Motor neuron (in vitro differentiated cells): ENCODE results near the gene RMRP. TPM values are rescaled to one million over a fixed set of nuclear protein-coding genes. Genes with fewer than 3 reads are reported as not detected.
"Not testable (repeated sequence)": the region's sequence is repeated elsewhere in the genome, so short reads cannot be mapped to it uniquely, and the experiment has no call there.

Experiments used
- ATAC-seq, 8 experiments: fragments of 200-7000 bp; cut with Tn5 transposase; replicated peaks in 6 of 8; 2 replicates each; pipeline ENCODE4 v1.8.0; 2021; ENCODE audit warnings: mild to moderate bottlenecking in 8 of 8, moderate library complexity in 8 of 8
- H3K27ac ChIP-seq, 2 donors: fragments of 250-450 bp; sonication (Bioruptor Pico); 2 replicates each; pipeline ENCODE4 v1.9.0; 2021; ENCODE audit warnings: antibody characterized with exemption in 2 of 2, mild to moderate bottlenecking in 2 of 2, moderate library complexity in 1 of 2
- H3K4me1 ChIP-seq, 2 donors: fragments of 250-450 bp; sonication (Bioruptor Pico); replicated peaks in 1 of 2; 2 replicates each; pipeline ENCODE4 v1.6.1; 2021; ENCODE audit warnings: antibody characterized with exemption in 2 of 2, mild to moderate bottlenecking in 2 of 2, moderate library complexity in 1 of 2
- H3K4me3 ChIP-seq, 5 donors: fragments of 250-450 bp; sonication (Bioruptor Pico); 2 replicates each; pipeline ENCODE4 v1.9.0; 2021; ENCODE audit warnings: antibody characterized with exemption in 5 of 5, mild to moderate bottlenecking in 5 of 5, moderate library complexity in 4 of 5
- WGBS, 10 experiments: fragments of 450-650 bp; shearing (Covaris generic); methylation state at CpG; one replicate each; pipeline ENCODE4 v1.0.0; 2022; 5-methylcytosine and 5-hydroxymethylcytosine counted together
- in situ Hi-C, 9 experiments: fragments of 400-800 bp; cut with MboI; loops; one replicate each; pipeline ENCODE4 v1.15.0; 2021; ENCODE audit warnings: low sequenced_read_pairs in 9 of 9, low pct_unique_long_range_greater_than_20kb in 2 of 9; ENCODE audit not compliant: unreplicated experiment in 9 of 9
- total RNA-seq, 8 experiments: library from RNA; unstranded; fragments of 300-600 nt; gene quantifications; 2 replicates each; pipeline versions ENCODE4 v1.2.3 to v1.2.4, GENCODE V29; 2022

The RMRP gene
- total RNA-seq, 8 experiments from 2014 or later: 12,611 to 65,418 (median 21,607) TPM

- in situ Hi-C loops: loop anchor here in 1 of 9 experiments (25.0 kb wide), 1 partner anchor 107 kb away; no protein-coding TSS in a partner anchor
- no peak for ATAC-seq
- Histone ChIP-seq H3K27ac (no peak overlapping the region), H3K4me1 (no peaks in the 10 kb centered on the region), H3K4me3 (no peak overlapping the region)
- WGBS, 10 experiments: 78 to 100% (median 93%) methylated on average over 1 to 6 of the region's 17 CpGs; no CpG with 5 or more reads in 3 of the 10 experiments
These were observed 38.7 kb downstream of the RMRP start for GRCh38 chr9:35618854-35619799.

DNA sequence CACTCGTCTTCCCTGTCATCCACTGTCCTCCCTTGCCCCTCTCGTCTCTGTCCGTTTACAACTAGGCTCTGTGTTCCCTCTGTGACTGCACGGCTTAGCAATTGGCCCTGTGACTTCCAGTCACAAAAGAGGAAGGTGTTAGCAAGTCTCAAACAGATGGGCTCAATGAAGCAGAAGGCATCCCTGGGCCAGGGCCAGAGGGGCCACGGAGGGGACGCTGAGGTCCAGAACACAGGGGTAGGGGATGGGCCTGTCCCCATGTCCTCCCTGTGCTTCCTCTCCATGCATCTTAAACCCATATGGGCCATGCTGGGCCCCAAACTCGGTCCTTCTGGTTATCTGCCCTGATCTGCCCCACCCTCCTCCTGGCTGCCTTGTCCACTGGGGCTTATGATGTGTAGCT, 39.5 kb downstream of the RMRP start, which contains the start of gene CD72:
Gene CD72 (minus strand): TSS at position 89 of the 403 bp plus-strand sequence. CDS start 110 bp downstream, outside the sequence.
- no peak within 1 kb of the TSS for H3K27ac ChIP-seq
- WGBS, 10 experiments: 60 to 67% methylated on average over 1 of the region's 7 CpGs; no CpG with 5 or more reads in 8 of the 10 experiments
- peak within 1 kb of the TSS in 3 of 5 donors; percentile 10 to 17 (median 12) for H3K4me3 ChIP-seq
- H3K4me1 ChIP-seq: no peaks in the 10 kb centered on the region
- in situ Hi-C loops: loop anchor here in 1 of 9 experiments (25.0 kb wide), 1 partner anchor 106 kb away; no protein-coding TSS in a partner anchor
- ATAC-seq: peak in 4 of 8 experiments; percentile 38 to 67 (median 58)

DNA sequence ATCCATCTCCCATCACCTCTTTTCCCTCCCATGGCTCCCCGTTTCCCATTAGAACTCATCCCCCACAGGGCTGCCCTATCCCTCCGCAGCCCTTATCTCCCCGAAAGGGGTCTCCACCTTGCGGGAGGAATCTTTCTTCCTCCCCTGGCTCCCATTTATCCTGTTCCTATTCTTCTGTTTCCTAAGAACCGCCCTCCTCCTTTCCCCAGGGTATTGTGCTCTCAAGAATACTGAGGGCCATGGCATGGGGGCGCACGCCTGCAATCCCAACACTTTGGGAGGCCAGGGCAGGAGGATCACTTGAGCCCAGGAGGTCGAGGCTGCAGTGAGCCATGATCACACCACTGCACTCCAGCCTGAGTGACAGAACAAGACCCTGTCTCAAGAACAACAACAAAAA, 40.3 kb downstream of the RMRP start:
- Histone ChIP-seq H3K4me1 (no peaks in the 10 kb centered on the region), H3K27ac (no peak overlapping the region), H3K4me3 (no peak overlapping the region)
- 20 to 100% (median 75%) methylated on average over 1 to 7 of the region's 8 CpGs for WGBS, 10 experiments
- ATAC-seq: no peak
- in situ Hi-C loops: loop anchor here in 1 of 9 experiments (25.0 kb wide), 1 partner anchor 105 kb away; no protein-coding TSS in a partner anchor

- peak overlapping the region in 3 of 5 donors; percentile 10 to 17 (median 12) for H3K4me3 ChIP-seq
- peak; percentile 75 to 98 (median 81) for ATAC-seq
- WGBS, 10 experiments: 17 to 96% methylated on average over 1 to 4 of the region's 51 CpGs; no CpG with 5 or more reads in 8 of the 10 experiments
- in situ Hi-C loops: loop anchor here in 1 of 9 experiments (25.0 kb wide), 1 partner anchor 105 kb away; no protein-coding TSS in a partner anchor
- H3K4me1 ChIP-seq: no peaks in the 10 kb centered on the region
- no peak overlapping the region for H3K27ac ChIP-seq
These were observed 40.9 kb downstream of the RMRP start for GRCh38 chr9:35616681-35617459.

DNA sequence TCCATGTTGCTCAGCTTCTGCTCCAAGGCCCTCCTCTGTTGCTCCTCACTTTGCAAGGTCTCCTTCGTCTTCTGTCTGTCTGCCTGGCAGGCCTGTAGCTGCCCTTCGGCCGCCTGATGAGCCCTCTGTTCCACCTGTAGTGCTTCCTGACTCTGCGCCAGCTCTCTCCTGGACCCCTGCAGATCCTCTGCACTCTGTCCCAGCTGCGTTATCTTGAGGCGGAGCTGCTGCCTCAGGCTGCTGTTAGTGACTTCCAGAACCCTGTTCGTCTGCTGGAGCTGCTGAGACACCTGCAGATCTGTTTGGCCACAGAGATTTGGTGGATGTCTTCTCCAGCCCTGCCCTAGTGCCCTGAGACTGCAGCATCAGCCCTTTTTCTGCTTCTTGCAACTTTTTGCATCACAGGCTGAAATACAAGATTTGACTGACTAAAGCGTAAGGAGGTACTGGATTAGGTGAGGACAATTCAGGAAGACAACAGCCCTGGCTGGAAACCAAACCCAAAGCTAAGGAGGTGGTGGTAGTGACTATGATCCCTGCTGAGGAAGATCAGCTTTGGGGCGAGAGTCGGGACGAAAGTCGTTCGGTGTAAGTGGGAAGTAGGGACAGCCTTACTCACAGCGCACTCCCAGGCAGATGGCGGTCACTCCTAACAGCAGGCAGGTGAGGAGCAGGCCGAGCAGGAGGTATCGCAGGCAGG, 41.7 kb downstream of the RMRP start:
- H3K4me1 ChIP-seq: no peaks in the 10 kb centered on the region
- no peak overlapping the region for H3K27ac ChIP-seq
- no peak overlapping the region for H3K4me3 ChIP-seq
- 60 to 100% (median 80%) methylated on average over 1 to 14 of the region's 17 CpGs; no CpG with 5 or more reads in 2 of the 10 experiments for WGBS, 10 experiments
- no peak for ATAC-seq
- in situ Hi-C loops: loop anchor here in 1 of 9 experiments (25.0 kb wide), 1 partner anchor 104 kb away; no protein-coding TSS in a partner anchor

- no peak overlapping the region for H3K27ac ChIP-seq
- in situ Hi-C loops: loop anchor here in 1 of 9 experiments (25.0 kb wide), 1 partner anchor 101 kb away; no protein-coding TSS in a partner anchor
- H3K4me3 ChIP-seq: no peak overlapping the region
- ATAC-seq: no peak
- 55 to 100% (median 88%) methylated on average over 2 of the region's 2 CpGs; no CpG with 5 or more reads in 4 of the 10 experiments for WGBS, 10 experiments
- H3K4me1 ChIP-seq: no peaks in the 10 kb centered on the region
These were observed 45.0 kb downstream of the RMRP start for GRCh38 chr9:35612843-35613242.

DNA sequence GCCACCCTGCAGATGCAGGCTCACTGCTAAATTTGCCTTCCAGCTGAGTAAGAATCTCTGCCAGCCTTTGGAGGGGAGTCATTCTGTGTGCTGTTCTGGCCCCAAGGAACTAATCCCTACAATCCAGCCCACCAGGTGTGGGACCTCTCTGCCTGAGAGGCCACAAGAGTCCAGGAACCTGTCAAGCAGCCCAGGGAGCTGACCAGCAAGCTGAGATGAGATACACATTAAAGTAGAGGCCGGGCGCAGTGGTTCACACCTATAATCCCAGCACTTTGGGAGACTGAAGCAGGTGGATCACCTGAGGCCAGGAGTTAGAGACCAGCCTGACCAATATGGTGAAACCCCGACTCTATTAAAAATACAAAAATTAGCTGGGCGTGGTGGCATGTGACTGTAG, 45.8 kb downstream of the RMRP start:
- H3K27ac ChIP-seq, H3K4me3 ChIP-seq, ATAC-seq, H3K4me1 ChIP-seq: not testable (repeated sequence)
- 80 to 90% (median 83%) methylated on average over 1 to 3 of the region's 4 CpGs; no CpG with 5 or more reads in 7 of the 10 experiments for WGBS, 10 experiments
- in situ Hi-C loops: loop anchor here in 1 of 9 experiments (25.0 kb wide), 1 partner anchor 100 kb away; no protein-coding TSS in a partner anchor

DNA sequence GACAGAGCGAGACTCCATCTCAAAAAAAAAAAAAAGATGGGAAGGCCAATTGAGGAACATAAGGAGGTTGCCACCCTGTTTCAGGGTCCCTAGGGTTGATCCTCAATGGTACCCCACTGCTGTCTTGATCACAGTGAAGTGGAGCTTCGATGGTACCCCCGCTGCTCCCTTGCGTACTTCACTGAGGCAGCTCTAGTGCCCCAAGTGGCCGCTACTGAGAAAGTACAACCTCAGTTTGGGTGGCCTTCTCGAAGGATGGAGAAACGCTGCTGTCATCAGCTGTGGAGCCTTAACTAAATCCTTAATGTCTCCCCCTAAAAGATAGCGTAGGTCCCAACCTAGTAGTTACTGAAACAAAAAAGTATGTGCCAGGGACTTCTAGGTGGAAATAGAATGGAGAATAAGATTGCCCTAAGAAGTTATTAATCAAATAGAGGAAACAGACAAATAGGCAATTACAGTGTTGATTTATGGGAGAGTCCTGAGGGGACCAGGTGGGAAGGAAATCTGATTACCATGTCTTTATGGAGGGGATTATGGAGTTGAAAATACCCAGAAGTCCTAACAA, 46.5 kb downstream of the RMRP start:
- Histone ChIP-seq H3K27ac (no peak overlapping the region), H3K4me1 (peaks cover 5 to 7% of the 10 kb centered on the region in 2 donors), H3K4me3 (no peak overlapping the region)
- 0 to 48% (median 11%) methylated on average over 1 to 7 of the region's 8 CpGs for WGBS, 10 experiments
- peak; percentile 28 to 91 (median 44) for ATAC-seq
- in situ Hi-C loops: loop anchor here in 1 of 9 experiments (25.0 kb wide), 1 partner anchor 99 kb away; no protein-coding TSS in a partner anchor

DNA sequence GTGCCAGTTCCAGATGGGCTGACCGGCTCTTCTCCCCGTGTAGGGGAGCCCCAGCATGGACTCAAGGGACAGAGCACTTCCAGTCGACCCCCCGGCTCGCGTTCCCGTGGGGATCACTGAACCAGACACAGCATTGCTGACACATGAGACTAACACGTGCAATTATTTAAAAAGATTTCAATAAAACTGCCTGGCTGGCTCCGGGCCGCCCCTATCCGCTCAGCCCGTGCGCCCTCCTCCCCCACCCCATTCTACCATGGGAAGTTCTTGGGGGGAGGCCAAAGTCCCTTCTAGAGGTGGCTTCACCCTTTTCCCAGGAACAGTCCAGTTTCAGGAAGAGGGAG, 48.0 kb downstream of the RMRP start:
- no peak for ATAC-seq
- Histone ChIP-seq H3K4me3 (no peak overlapping the region), H3K27ac (no peak overlapping the region), H3K4me1 (peaks cover 7 to 10% of the 10 kb centered on the region in 2 donors)
- in situ Hi-C loops: loop anchor here in 1 of 9 experiments (25.0 kb wide), 1 partner anchor 97 kb away; no protein-coding TSS in a partner anchor
- 92 to 93% (median 93%) methylated on average over 5 to 7 of the region's 13 CpGs; no CpG with 5 or more reads in 7 of the 10 experiments for WGBS, 10 experiments

DNA sequence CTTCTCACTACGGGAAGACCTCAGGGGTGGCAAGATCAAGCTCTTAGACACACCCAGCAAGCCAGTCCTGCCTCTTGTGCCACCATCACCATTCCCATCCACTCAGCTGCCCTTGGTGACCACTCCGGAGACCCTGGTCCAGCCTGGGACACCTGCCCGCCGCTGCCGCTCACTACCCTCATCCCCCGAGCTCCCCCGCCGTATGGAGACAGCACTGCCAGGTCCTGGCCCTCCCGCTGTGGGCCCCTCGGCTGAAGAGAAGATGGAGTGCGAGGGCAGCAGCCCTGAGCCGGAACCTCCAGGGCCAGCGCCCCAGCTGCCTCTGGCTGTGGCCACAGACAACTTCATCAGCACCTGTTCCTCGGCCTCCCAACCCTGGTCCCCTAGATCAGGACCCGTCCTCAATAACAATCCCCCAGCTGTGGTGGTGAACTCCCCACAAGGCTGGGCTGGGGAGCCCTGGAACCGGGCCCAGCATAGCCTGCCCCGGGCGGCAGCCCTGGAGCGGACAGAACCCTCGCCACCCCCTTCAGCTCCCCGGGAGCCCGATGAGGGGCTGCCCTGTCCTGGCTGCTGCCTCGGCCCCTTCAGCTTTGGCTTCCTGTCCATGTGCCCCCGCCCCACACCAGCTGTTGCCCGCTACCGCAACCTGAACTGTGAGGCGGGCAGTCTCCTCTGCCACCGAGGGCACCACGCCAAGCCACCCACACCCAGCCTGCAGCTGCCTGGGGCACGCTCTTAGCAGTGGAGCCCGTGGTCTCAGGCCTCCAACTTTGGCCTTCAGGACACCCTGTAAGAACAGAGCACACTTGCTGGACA, 48.6 kb downstream of the RMRP start:
- H3K4me3 ChIP-seq: no peak overlapping the region
- in situ Hi-C loops: loop anchor here in 1 of 9 experiments (25.0 kb wide), 1 partner anchor 97 kb away; no protein-coding TSS in a partner anchor
- ATAC-seq: no peak
- no peak overlapping the region for H3K27ac ChIP-seq
- 30 to 100% (median 100%) methylated on average over 1 to 2 of the region's 31 CpGs; no CpG with 5 or more reads in 7 of the 10 experiments for WGBS, 10 experiments
- H3K4me1 ChIP-seq: peaks cover 7 to 10% of the 10 kb centered on the region in 2 donors

- Histone ChIP-seq H3K4me1 (peaks cover 7 to 11% of the 10 kb centered on the region in 2 donors), H3K27ac (no peak overlapping the region), H3K4me3 (no peak overlapping the region)
- WGBS, 10 experiments: 80 to 100% (median 89%) methylated on average over 1 to 3 of the region's 7 CpGs; no CpG with 5 or more reads in 6 of the 10 experiments
- no peak for ATAC-seq
- in situ Hi-C loops: loop anchor here in 1 of 9 experiments (25.0 kb wide), 1 partner anchor 96 kb away; no protein-coding TSS in a partner anchor
These were observed 49.6 kb downstream of the RMRP start for GRCh38 chr9:35608221-35608620.
